PC-9 (cell line): ENCODE measurements around the gene EPB41L4B. TPM values are rescaled to one million over a fixed set of nuclear protein-coding genes. Genes with fewer than 3 reads are reported as not detected.
"Not testable (repeated sequence)": the region's sequence is repeated elsewhere in the genome, so short reads cannot be mapped to it uniquely, and the experiment has no call there.

Experiments used
- BruUV-seq: library from RNA; stranded (reverse); fragments of 400-500 nt; replicated peaks from 2 replicates; lab custom pipeline; 2021; lab: Mats Ljungman, UMichigan
- CTCF ChIA-PET: fragments of 300-600 bp; sonication (Branson Sonifier 250); formaldehyde crosslinking; loops from one replicate; lab custom pipeline; 2022; ENCODE audit warnings: antibody characterized with exemption; lab: Charles Lee
- POLR2A ChIA-PET: fragments of 300-600 bp; sonication (Branson Sonifier 250); formaldehyde crosslinking; loops from one replicate; lab custom pipeline; 2022; ENCODE audit warnings: antibody characterized with exemption; ENCODE audit not compliant: unreplicated experiment; lab: Charles Lee
- DNase-seq, 2 experiments: peaks; one replicate each; pipeline versions ENCODE4 v3.0.0 to v3.0.0-alpha.2; 2015 to 2022; ENCODE audit warnings: mixed read lengths in 1 of 2
- H2AFZ ChIP-seq: fragments of 200-600 bp; sonication (generic); 2 replicates; pipeline ENCODE4 v1.8.1; 2017; ENCODE audit warnings: antibody characterized with exemption
- H3F3A ChIP-seq: fragments of 200-600 bp; sonication (generic); 2 replicates; pipeline ENCODE4 v1.8.1; 2017; ENCODE audit warnings: antibody characterized with exemption, mild to moderate bottlenecking, low read depth; ENCODE audit not compliant: insufficient read depth
- H3K27ac ChIP-seq: fragments of 200-600 bp; sonication (generic); 2 replicates; pipeline ENCODE4 v1.6.1; 2016; ENCODE audit warnings: mixed run types
- H3K27me3 ChIP-seq: fragments of 200-600 bp; sonication (generic); 2 replicates; pipeline ENCODE4 v1.6.1; 2016; ENCODE audit warnings: low read depth, mixed run types; ENCODE audit not compliant: insufficient read depth
- H3K36me3 ChIP-seq: fragments of 200-600 bp; sonication (generic); 2 replicates; pipeline ENCODE4 v1.6.1; 2016; ENCODE audit warnings: low read depth, mixed run types
- H3K4me1 ChIP-seq: fragments of 200-600 bp; sonication (generic); replicated peaks from 2 replicates; pipeline ENCODE4 v1.6.1; 2016; ENCODE audit warnings: mixed run types; ENCODE audit not compliant: insufficient read depth
- H3K4me2 ChIP-seq: fragments of 200-600 bp; sonication (generic); 2 replicates; pipeline ENCODE4 v1.6.1; 2017; ENCODE audit warnings: mixed run types
- H3K4me3 ChIP-seq: fragments of 200-600 bp; sonication (generic); 2 replicates; pipeline ENCODE4 v1.6.1; 2016; ENCODE audit warnings: mixed run types
- H3K79me2 ChIP-seq: fragments of 200-600 bp; sonication (generic); 2 replicates; pipeline ENCODE4 v1.6.1; 2017; ENCODE audit warnings: low read depth, mixed run types
- H3K9me2 ChIP-seq: fragments of 200-600 bp; sonication (generic); 2 replicates; pipeline ENCODE4 v1.8.1; 2017; ENCODE audit warnings: mild to moderate bottlenecking; ENCODE audit not compliant: insufficient read depth
- H3K9me3 ChIP-seq: fragments of 200-600 bp; sonication (generic); 2 replicates; pipeline ENCODE4 v1.8.1; 2016; ENCODE audit warnings: low read depth; ENCODE audit not compliant: insufficient read depth
- H4K20me1 ChIP-seq: fragments of 200-600 bp; sonication (generic); 2 replicates; pipeline ENCODE4 v1.8.1; 2017; ENCODE audit not compliant: insufficient read depth
- EZH2 ChIP-seq: fragments of 200-600 bp; sonication (generic); IDR thresholded peaks from 2 replicates; pipeline ENCODE4 v1.8.0; 2017; ENCODE audit warnings: antibody characterized with exemption, low read depth
- intact Hi-C: fragments of 100-400 bp; cut with micrococcal nuclease; formaldehyde crosslinking; loops from one replicate; pipeline ENCODE4 v1.10.0; 2022; ENCODE audit not compliant: unreplicated experiment
- total RNA-seq: library from RNA; stranded (reverse); gene quantifications from 2 replicates; pipeline ENCODE4 v1.2.3, GENCODE V29; 2021
- TF ChIP-seq, protein P1 (sequence below): fragments of 200-600 bp; sonication (generic); conservative IDR thresholded peaks from 2 replicates; pipeline ENCODE4 v1.6.1; 2017; ENCODE audit warnings: mixed run types, antibody characterized with exemption, mild to moderate bottlenecking, moderate library complexity

EPB41L4B gene
- total RNA-seq, 1 experiment from 2014 or later = 4.2 TPM

DNA sequence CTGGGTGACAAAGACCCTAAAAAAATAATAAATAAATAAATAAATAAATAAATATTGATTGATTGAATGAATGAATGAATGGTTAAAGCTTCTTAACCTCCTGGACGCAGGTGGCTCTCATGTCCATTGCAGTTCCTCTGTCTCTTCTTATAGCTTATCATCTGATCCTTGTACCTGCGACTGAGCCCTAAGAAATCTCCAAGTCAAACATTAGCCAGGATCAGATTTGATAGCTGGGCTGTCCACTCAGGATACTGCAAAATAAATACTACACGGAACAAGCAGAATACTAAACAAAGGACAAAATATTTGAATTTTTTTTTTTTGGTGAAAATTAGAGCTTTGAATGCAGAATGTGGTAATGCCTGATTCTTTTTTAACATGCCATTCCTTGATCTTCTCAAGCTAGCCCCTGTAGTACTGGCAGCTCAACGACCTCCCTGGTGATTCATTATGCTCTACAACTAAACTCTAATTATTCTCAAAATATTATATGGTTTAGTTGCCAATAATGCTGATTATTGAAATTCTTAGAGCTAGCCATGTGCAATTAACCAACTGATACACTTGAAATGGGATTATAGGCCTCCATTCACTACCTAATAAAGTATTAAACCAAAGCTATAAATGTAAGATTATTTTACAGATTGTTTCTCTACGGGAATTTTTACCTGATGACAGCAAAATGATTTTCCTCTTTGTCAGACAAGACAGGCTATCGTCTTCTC lies 191.2 kb downstream of the EPB41L4B start:
- Histone ChIP-seq H3K4me3 (no peak overlapping the region), H3K9me3 (no peaks in the 10 kb centered on the region), H3K9me2 (no peaks in the 10 kb centered on the region), H3K36me3 (no peaks in the 10 kb centered on the region), H3K4me2 (no peak overlapping the region), H3K79me2 (no peaks in the 10 kb centered on the region), H3K27me3 (no peaks in the 10 kb centered on the region), H3K27ac (no peak overlapping the region), H2AFZ (no peak overlapping the region), H3K4me1 (no peaks in the 10 kb centered on the region), H3F3A (no peaks in the 10 kb centered on the region), H4K20me1 (no peaks in the 10 kb centered on the region)
- intact Hi-C loops = no loop called here
- no TSS peak for BruUV-seq
- no peak for DNase-seq
- POLR2A ChIA-PET = no interaction called here
- CTCF ChIA-PET = interaction anchor here (0.6 kb wide), 1 partner anchor 16 kb away, joined by 3 read pairs; no protein-coding TSS in a partner anchor
- no peak for TF ChIP-seq EZH2
- TF ChIP-seq, protein P1, sequence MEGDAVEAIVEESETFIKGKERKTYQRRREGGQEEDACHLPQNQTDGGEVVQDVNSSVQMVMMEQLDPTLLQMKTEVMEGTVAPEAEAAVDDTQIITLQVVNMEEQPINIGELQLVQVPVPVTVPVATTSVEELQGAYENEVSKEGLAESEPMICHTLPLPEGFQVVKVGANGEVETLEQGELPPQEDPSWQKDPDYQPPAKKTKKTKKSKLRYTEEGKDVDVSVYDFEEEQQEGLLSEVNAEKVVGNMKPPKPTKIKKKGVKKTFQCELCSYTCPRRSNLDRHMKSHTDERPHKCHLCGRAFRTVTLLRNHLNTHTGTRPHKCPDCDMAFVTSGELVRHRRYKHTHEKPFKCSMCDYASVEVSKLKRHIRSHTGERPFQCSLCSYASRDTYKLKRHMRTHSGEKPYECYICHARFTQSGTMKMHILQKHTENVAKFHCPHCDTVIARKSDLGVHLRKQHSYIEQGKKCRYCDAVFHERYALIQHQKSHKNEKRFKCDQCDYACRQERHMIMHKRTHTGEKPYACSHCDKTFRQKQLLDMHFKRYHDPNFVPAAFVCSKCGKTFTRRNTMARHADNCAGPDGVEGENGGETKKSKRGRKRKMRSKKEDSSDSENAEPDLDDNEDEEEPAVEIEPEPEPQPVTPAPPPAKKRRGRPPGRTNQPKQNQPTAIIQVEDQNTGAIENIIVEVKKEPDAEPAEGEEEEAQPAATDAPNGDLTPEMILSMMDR = no peak

DNA sequence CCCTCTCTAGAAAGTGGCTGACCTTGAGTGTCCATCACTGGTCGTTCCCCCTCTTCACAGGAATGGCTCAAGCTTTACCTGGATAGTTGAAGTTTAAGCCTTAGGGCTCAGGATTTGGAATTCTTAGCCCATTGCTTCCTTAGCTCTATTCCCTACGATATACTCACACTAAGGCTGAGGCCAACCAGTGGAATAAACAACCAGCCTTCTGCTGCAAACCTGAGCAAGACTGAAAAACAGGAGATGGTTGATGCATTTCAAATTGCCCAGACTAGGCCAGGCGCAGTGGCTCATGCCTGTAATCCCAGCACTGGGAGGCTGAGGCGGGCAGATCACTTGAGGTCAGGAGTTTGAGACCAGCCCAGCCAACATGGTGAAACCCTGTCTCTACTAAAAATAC lies 194.2 kb downstream of the EPB41L4B start:
- not testable (repeated sequence) for H3K4me1 ChIP-seq
- ChIA-PET CTCF (interaction anchor here (0.7 kb wide), 1 partner anchor 16 kb away, joined by 5 read pairs; no protein-coding TSS in a partner anchor), POLR2A (interaction anchor here (0.7 kb wide), 1 partner anchor 8 kb away, joined by 3 read pairs; no protein-coding TSS in a partner anchor)

DNA sequence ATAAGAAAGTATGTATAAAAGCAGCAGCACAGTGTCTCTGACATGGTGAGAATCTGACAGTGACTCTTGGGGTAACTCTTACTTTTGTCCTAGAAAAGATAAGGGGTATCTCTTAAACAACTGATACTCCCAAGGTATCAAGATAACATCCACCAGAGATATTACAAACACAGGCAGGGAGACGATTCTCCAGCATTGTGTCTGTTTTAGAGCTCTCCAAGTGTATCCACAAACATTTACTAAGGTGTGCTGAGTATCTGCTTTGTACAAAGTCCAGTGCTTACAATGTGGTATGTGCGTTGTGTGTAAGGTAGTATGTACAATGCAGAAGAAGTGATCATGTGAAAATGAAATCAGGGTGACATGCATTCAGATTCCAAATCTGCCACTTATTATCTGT lies 196.7 kb downstream of the EPB41L4B start:
- H4K20me1 ChIP-seq = no peaks in the 10 kb centered on the region
- DNase-seq = no peak
- H3K4me1 ChIP-seq = peaks cover 7% of the 10 kb centered on the region
- H3K9me3 ChIP-seq = no peaks in the 10 kb centered on the region
- no peaks in the 10 kb centered on the region for H3F3A ChIP-seq
- ChIA-PET CTCF (no interaction called here), POLR2A (no interaction called here)
- intact Hi-C loops = no loop called here
- no peak overlapping the region for H2AFZ ChIP-seq
- peaks cover 7% of the 10 kb centered on the region for H3K79me2 ChIP-seq
- H3K4me2 ChIP-seq = no peak overlapping the region
- no peaks in the 10 kb centered on the region for H3K36me3 ChIP-seq
- TF ChIP-seq EZH2 = no peak
- TF ChIP-seq, protein P1 = no peak
- H3K9me2 ChIP-seq = no peaks in the 10 kb centered on the region; the same call in 1 of the 2 replicates
- no TSS peak for BruUV-seq
- H3K27ac ChIP-seq = no peak overlapping the region
- no peak overlapping the region for H3K4me3 ChIP-seq
- no peaks in the 10 kb centered on the region for H3K27me3 ChIP-seq

More for the DNA sequence above, 194.2 kb downstream of the EPB41L4B start:
- H3K4me2 ChIP-seq, H4K20me1 ChIP-seq, H3F3A ChIP-seq, intact Hi-C loops, H3K27me3 ChIP-seq, H2AFZ ChIP-seq, H3K36me3 ChIP-seq, H3K79me2 ChIP-seq, H3K27ac ChIP-seq, H3K9me3 ChIP-seq, H3K9me2 ChIP-seq, BruUV-seq, H3K4me3 ChIP-seq, DNase-seq: not testable (repeated sequence)
